TTC549 (cell line): ENCODE measurements around the gene ADAMTS17.

Experiments used
- FAIRE-seq: peaks from 2 replicates; lab custom pipeline; 2012; peaks lifted over from hg19 to GRCh38; lab: Jason Lieb, UNC

ADAMTS17 gene

DNA sequence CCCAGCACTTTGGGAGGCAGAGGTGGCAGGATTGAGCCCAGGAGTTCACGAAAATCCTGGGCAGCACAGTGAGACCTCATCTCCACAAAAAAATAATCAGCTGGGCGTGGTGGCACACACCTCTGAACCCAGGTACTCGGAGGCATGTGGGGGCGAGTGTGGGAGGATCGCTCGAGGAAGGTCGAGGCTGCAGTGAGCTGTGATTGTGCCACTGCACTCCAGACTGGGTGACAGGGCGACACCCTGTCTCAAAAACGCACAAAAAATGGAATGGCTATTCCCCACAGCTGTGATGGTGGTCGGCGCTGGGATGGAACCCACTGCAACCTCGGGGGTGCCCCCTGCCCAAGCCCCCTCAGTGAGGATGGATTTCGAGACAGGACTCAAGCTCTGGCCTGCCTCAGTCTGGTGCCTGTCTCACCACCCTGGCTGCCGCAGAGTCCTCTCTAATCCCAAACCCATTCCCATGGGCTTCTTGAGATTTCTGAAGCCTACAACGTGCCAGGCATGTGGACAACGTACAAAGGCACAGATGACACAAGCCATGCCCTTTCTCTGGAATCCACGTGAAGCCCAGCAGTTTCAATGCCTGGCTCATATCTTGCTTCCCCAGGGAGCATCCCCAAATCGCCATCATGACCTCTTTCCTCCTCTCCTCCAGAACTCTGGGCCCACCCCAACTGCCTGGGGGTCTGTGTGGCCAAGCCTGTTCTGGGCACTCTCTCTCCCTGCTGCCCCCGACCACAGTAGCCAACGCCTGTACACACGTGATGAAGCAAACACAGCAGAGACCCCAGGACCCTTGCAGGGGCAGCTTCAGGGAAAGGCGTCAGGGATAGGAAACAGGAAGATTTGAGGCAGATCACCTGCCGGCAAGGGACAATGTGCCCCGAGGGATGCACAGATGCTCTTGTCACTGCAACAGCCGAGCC is 32.4 kb downstream of the ADAMTS17 start:
- no peak for FAIRE-seq

GRCh38 chr15:100308608-100309007 is 33.2 kb downstream of the ADAMTS17 start:
- FAIRE-seq: no peak

DNA sequence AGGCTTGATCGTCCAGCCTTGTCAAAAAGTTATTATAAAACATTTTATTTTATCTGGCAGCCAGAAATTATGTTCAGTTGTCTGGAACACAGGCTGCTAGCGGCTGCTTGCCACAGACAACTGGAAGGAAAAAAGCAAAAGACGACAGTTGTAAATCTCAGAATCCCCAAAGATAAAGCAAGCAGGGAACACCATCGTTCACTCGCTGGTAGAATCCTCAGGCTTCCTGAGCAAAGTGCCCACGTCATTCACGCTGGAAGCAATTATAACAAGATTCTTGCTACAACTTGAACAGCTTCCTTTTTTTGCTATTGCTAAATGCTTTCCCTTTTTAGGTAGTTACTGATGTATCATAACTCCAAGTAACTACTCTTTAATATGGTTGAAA is 33.6 kb downstream of the ADAMTS17 start:
- FAIRE-seq: no peak

- FAIRE-seq: no peak
Measured at GRCh38 chr15:100307241-100308212, 34.2 kb downstream of the ADAMTS17 start.

GRCh38 chr15:100306098-100306497 is 35.7 kb downstream of the ADAMTS17 start:
- FAIRE-seq: no peak

- FAIRE-seq: no peak
Measured at GRCh38 chr15:100301910-100302431, 39.8 kb downstream of the ADAMTS17 start.

- no peak for FAIRE-seq
Measured at GRCh38 chr15:100298257-100298656, 43.5 kb downstream of the ADAMTS17 start.

DNA sequence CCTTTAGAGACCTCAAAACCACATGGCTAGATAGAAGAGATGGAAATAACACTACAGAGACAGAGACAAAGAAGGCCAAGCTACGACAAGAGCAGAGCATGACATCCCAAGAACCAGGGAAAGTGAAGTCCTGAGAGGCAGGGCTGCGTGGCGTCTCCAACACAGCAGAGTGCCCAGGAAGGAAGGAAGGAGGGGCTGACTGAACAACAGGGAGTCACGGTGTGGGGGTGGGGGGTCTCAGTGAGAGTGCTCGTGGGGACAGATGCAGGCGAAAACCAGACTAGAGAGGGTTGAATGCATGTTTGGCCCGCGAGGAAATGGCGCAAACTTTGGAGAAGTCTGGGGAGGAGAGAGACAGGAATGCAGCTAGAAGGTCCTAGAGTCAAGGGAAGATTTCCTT is 44.0 kb downstream of the ADAMTS17 start:
- FAIRE-seq: no peak

GRCh38 chr15:100295939-100296565 is 45.7 kb downstream of the ADAMTS17 start:
- FAIRE-seq: no peak

DNA sequence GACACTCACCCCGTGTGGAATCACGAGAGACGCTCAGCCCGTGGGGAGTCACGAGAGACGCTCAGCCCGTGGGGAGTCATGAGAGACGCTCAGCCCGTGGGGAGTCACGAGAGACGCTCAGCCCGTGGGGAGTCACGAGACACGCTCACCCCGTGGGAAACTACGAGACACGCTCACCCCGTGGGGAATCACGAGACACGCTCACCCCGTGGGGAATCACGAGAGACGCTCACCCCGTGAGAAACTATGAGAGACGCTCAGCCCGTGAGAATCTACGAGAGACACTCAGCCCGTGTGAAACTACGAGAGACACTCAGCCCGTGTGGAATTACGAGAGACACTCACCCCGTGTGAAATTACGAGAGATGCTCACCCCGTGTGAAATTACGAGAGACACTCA is 49.8 kb downstream of the ADAMTS17 start:
- FAIRE-seq: no peak

- FAIRE-seq: no peak
Measured at GRCh38 chr15:100291106-100291505, 50.7 kb downstream of the ADAMTS17 start.

DNA sequence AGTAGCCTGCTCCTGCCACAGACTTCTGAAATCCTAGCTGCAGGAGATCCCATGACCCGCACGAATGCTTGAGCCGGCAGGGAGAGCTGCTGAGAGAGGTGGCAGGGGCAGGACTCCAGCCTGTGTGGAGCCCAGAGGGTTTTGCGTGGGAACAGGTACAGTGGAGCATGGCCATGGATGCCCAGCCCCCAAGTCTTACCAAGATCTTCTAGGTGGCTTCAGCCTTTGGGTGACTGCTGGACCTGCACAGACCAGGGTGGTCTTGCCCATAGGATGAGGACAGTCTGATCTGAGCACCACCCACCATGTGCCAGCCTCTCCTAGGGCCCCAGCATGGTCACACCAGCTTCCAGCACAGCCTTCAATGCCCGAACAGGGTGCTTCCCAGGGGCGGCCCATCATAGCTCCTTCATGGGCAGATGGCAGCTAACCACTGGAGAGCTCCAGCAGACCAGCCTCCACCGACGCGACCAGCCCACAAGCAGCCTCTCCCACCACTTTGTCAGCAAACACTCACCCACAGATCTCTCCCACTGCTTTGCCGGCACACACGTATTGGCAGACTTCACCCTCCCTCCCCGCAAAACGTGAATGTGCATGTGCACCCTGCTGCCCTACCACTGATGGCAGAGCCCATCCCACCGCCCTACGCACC is 56.0 kb downstream of the ADAMTS17 start:
- FAIRE-seq: no peak

DNA sequence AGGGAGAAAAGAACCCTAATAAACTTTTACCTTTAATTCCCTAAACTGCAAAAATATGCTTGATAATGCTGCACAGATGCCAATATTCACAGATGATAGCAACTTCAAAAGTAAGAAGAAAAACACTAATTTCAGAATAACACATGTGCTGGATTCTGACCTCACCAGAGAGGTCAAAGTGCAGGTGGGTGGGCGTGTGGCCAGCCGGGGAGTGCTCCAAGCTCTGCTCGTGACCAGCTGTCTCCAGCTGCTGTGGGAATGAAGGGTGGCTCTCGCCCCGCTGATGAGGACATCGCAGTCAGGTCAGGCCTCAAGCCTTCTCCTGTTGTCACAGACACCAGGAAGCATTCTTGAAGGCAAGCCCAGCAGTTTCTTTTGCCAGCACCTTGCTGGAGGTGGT is 57.1 kb downstream of the ADAMTS17 start:
- FAIRE-seq: no peak

GRCh38 chr15:100284191-100284590 is 57.6 kb downstream of the ADAMTS17 start:
- FAIRE-seq: no peak

DNA sequence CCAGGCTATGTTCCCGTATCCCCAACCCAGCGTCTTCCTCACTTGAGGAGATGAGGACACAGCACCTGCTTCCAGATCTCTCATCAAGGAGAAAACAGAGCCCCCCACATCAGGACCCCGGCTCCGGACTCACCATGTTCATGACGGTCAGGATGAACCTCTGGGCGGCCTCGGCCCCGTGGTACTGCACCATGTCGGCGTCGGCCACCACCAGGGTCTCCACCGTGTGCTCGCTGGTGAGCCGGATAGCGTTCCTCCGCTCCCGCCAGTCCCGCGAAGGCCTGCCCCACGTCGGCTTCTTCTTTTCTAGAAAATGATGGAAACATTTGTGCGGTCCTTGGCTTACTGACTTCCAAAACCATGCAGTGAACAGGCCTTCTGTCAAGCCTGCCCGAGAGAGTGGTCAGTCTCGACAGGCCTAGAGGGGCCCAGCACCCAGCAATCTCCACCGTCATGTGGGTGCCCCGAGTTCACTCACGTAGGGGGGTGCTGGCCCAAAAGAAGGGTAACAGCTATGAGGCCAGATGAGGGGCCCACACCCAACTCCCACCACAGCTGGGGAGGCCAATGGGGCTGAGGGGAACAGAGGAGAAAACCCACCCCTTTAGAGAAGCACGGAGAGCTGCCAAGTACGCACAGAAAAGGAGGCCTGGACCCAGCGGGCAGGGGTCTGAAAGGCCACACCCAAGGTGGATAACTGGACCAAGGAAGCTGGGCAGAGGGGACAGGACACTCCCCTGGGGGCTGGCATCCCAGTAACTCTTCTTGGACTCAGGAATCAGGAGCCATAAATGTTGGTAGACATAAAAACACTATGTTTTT is 60.5 kb downstream of the ADAMTS17 start:
- FAIRE-seq: no peak

GRCh38 chr15:100279849-100280248 is 61.9 kb downstream of the ADAMTS17 start:
- FAIRE-seq: no peak

- no peak for FAIRE-seq
Measured at GRCh38 chr15:100279446-100279845, 62.3 kb downstream of the ADAMTS17 start.

- FAIRE-seq: no peak
Measured at GRCh38 chr15:100278596-100279380, 63.0 kb downstream of the ADAMTS17 start.

GRCh38 chr15:100277087-100277855 is 64.5 kb downstream of the ADAMTS17 start:
- no peak for FAIRE-seq
